ENCODE results near the gene XPO4. TPM values are rescaled to one million over a fixed set of nuclear protein-coding genes. Genes with fewer than 3 reads are reported as not detected.

Gene XPO4
- total RNA-seq, 1 experiment from 2014 or later = 34.1 TPM

DNA sequence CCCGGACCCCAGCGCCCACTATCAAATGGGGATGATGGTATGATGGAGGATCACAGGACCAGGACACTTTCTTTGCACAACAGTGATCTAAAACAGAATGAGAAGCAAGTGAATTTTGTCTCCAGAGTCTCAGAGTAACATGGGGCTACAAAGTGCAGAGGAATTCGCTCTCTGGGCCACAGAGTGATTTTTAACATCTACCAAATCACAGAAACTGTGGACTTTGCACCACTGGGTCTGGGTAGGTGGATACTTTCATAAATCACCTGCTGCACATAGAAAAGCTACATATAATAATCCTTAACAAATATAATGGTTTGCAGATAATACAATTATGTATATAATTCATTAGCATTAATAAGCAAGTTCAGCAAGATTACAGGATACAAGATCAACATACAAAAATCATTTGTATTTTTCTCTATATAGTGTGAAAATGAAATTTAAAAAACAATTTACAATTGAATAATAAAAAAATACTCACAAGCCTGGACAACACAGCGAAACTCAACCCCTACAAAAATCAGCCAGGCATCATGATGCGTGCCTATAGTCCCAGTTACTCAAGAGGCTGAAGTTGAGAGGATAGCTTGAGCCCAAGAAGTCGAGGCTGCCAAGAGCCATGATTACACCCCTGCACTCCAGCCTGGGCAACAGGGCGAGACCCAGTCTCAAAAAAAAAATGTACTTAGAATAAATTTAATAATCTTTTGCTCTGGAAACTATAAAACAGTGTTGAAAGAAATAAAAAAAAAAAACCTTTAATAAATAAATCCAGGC lies 68.5 kb downstream of the XPO4 start:
- Histone ChIP-seq H2BK5ac (ENCODE audit: insufficient read length, low read length) (no peak overlapping the region), H3T11ph (ENCODE audit: low read length) (no peak overlapping the region), H4K20me1 (ENCODE audit: control insufficient read depth, insufficient read depth, insufficient read length) (no peaks in the 10 kb centered on the region), H3K4me2 (ENCODE audit: insufficient read depth, insufficient read length, low read length) (no peak overlapping the region), H3K27ac (ENCODE audit: insufficient read length, low read depth, low read length) (no peak overlapping the region), H3K56ac (ENCODE audit: insufficient read length, low read depth, low read length) (no peak overlapping the region), H2BK20ac (ENCODE audit: low read depth, low read length, poor library complexity, severe bottlenecking) (no peak overlapping the region), H3K14ac (ENCODE audit: insufficient read depth, low read length) (no peak overlapping the region), H3K9ac (ENCODE audit: extremely low read depth, insufficient read length, low read length) (no peak overlapping the region), H3K18ac (ENCODE audit: insufficient read length, low read depth, low read length) (no peak overlapping the region), H3K23ac (ENCODE audit: insufficient read length, low read depth, low read length) (no peak overlapping the region), H4K5ac (ENCODE audit: insufficient read length, low read depth, low read length) (no peak overlapping the region), H4K8ac (replicated peaks; ENCODE audit: insufficient read length, low read depth, low read length) (no peak overlapping the region), H3K4me1 (ENCODE audit: insufficient read depth, low read length) (no peaks in the 10 kb centered on the region), H3K23me2 (ENCODE audit: insufficient read length, low read depth, low read length, poor library complexity, severe bottlenecking) (no peaks in the 10 kb centered on the region), H3K4ac (ENCODE audit: low read depth, low read length) (no peak overlapping the region), H4K91ac (ENCODE audit: insufficient read length, low read depth, low read length) (no peak overlapping the region), H3K27me3 (ENCODE audit: insufficient read depth, low read length) (no peaks in the 10 kb centered on the region), H2AK5ac (ENCODE audit: insufficient read length, low read length) (no peak overlapping the region), H3K79me1 (ENCODE audit: insufficient read depth, low read depth, low read length, poor library complexity, severe bottlenecking) (no peaks in the 10 kb centered on the region), H2AFZ (ENCODE audit: low read length) (no peak overlapping the region), H2BK15ac (ENCODE audit: low read depth, low read length) (no peak overlapping the region), H2BK12ac (ENCODE audit: insufficient read length, low read depth, low read length) (no peak overlapping the region), H3K9me3 (ENCODE audit: control insufficient read depth, low read depth, low read length) (no peaks in the 10 kb centered on the region), H2BK120ac (ENCODE audit: low read depth, low read length, poor library complexity, severe bottlenecking) (no peak overlapping the region), H3K79me2 (ENCODE audit: insufficient read depth, low read length) (no peaks in the 10 kb centered on the region)
- H3K4me3 Mint-ChIP-seq = no peak overlapping the region
- no peaks in the 10 kb centered on the region for H3K4me1 Mint-ChIP-seq
- peaks cover 12 to 35% (median 16%) of the 10 kb centered on the region in 3 experiments; a peak in 6 of 7 replicates for H3K36me3 Mint-ChIP-seq (ENCODE audit: insufficient read depth in 1 of 3, low read depth in 3 of 3)
- H3K27me3 Mint-ChIP-seq (ENCODE audit: low read depth) = no peaks in the 10 kb centered on the region
- no CpG with 5 or more reads among the region's 7 CpGs for WGBS (ENCODE audit: extremely low coverage, insufficient read length, low lambda C conversion rate)
- TF ChIP-seq CTCF (conservative IDR thresholded peaks at IDR 0.05) = no peak
- no peaks in the 10 kb centered on the region for H3K9me3 Mint-ChIP-seq
- no peak overlapping the region; a peak in 1 of 7 replicates for H3K27ac Mint-ChIP-seq
- DNase-seq = no peak

Data from H9 (cell line).